ENCODE measurements around the gene RIC3.

The RIC3 gene

GRCh38 chr11:8086001-8086479 is 82.8 kb downstream of the RIC3 start:
- DNase-seq: no peak

GRCh38 chr11:8085011-8085645 is 83.7 kb downstream of the RIC3 start:
- no peak for DNase-seq

- no peak for DNase-seq
Observed at GRCh38 chr11:8084352-8084751, 84.5 kb downstream of the RIC3 start.

GRCh38 chr11:8083871-8084281 is 84.9 kb downstream of the RIC3 start:
- no peak for DNase-seq

- DNase-seq: no peak
Observed at GRCh38 chr11:8083088-8083395, 85.8 kb downstream of the RIC3 start.

GRCh38 chr11:8082391-8083087 is 86.3 kb downstream of the RIC3 start:
- no peak for DNase-seq

- no peak for DNase-seq
Observed at GRCh38 chr11:8081591-8082250, 87.1 kb downstream of the RIC3 start.

GRCh38 chr11:8080674-8081590 is 87.9 kb downstream of the RIC3 start, which contains the start of gene TUB:
Gene TUB, plus strand, starts transcription at chr11:8081211. Its CDS starts 300 bp downstream, at chr11:8081511.
- no peak for DNase-seq

GRCh38 chr11:8080069-8080670 is 88.7 kb downstream of the RIC3 start:
- no peak for DNase-seq

- DNase-seq: no peak
Observed at GRCh38 chr11:8079111-8079675, 89.6 kb downstream of the RIC3 start.

GRCh38 chr11:8075119-8075726 is 93.6 kb downstream of the RIC3 start:
- no peak for DNase-seq

GRCh38 chr11:8071616-8072581 is 96.9 kb downstream of the RIC3 start:
- DNase-seq: no peak

- DNase-seq: no peak
Observed at GRCh38 chr11:8070417-8071115, 98.3 kb downstream of the RIC3 start.

- DNase-seq: no peak
Observed at GRCh38 chr11:8069771-8070170, 99.1 kb downstream of the RIC3 start.

- no peak for DNase-seq
Observed at GRCh38 chr11:8068605-8069221, 100.1 kb downstream of the RIC3 start.

- DNase-seq: no peak
Observed at GRCh38 chr11:8067929-8068575, 100.8 kb downstream of the RIC3 start.

GRCh38 chr11:8067567-8067928 is 101.3 kb downstream of the RIC3 start:
- DNase-seq: no peak

GRCh38 chr11:8066911-8067455 is 101.8 kb downstream of the RIC3 start:
- DNase-seq: no peak
